Measurements from ENCODE around the gene KLHL13. TPM values are rescaled to one million over a fixed set of nuclear protein-coding genes. Genes with fewer than 3 reads are reported as not detected.

Gene KLHL13
- total RNA-seq, 1 experiment from 2014 or later = 0.82 TPM

DNA sequence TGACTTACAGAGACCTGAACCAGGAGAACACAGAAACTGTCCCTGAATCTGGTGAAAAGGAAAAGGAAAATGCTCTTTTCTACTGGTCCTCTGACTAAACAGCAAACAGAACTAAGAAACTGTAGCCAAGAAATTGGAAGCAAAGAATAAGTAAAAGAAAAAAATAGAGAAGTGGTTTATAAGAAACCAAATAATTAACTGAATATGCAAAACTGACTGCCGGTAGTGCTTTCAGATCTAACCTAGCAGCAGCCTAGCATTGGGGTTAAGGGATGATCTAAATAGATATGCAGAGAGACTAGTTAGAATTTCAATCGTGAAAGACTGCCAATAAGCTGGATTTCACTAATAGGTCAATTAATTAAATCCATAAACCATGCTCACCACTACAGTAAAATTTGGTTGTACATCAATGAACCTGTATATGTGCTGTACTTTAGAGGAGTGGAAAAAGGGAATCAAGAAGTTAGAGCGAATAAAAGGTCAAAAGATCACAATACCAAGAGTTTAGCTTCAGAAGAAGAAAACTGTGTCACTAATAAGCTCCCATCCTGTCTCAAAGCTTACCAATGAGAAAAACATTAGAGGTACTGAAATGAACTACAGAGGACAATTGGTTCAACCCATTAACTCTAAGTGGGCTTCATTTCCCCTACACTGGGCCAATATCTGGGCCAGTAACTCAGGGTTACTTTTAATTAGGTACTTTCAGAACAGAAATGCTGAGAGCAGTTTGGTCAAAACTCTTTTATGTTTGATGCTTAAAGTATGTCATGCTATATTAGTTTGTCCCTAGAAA, 53.6 kb downstream of the KLHL13 start:
- H3K27ac ChIP-seq (ENCODE audit: low read length) = no peak overlapping the region
- POLR2A ChIA-PET = no interaction called here
- no peaks in the 10 kb centered on the region for H3K4me1 ChIP-seq (ENCODE audit: control insufficient read depth, insufficient read depth, low read length)
- CTCF ChIA-PET = no interaction called here
- DNase-seq (ENCODE audit: low read depth, low spot score) (no peak), ATAC-seq (no peak)
- H3K4me3 ChIP-seq (ENCODE audit: low read depth in 2 of 2, low read length in 2 of 2) = no peak overlapping the region
- no peaks in the 10 kb centered on the region for H3K36me3 ChIP-seq (ENCODE audit: control insufficient read depth, insufficient read depth, low read length)
- TF ChIP-seq REST (IDR thresholded peaks at IDR 0.05; ENCODE audit: insufficient read depth in 1 of 2, low read depth in 2 of 2, low read length in 1 of 2) (no peak), SIN3A (IDR thresholded peaks at IDR 0.05; ENCODE audit: borderline replicate concordance, insufficient read depth, low read depth, low read length) (no peak), TCF7L2 (IDR thresholded peaks at IDR 0.05; ENCODE audit: low read depth, low read length) (no peak), POLR2AphosphoS5 (IDR thresholded peaks at IDR 0.05; ENCODE audit: low read depth, low read length) (no peak), CTCF (IDR thresholded peaks at IDR 0.05) (no peak)
- H3K9me3 ChIP-seq (ENCODE audit: control insufficient read depth, insufficient read depth, low read depth, low read length) = no peaks in the 10 kb centered on the region
- no peaks in the 10 kb centered on the region for H3K27me3 ChIP-seq (ENCODE audit: control insufficient read depth, insufficient read depth, low read length)
- in situ Hi-C loops (cut with HindIII; ENCODE audit: low pct_unique_long_range_greater_than_20kb, low sequenced_read_pairs) (no loop called here), intact Hi-C loops (cut with micrococcal nuclease; ENCODE audit: unreplicated experiment) (no loop called here)
- BruUV-seq (replicated peaks) = no TSS peak

DNA sequence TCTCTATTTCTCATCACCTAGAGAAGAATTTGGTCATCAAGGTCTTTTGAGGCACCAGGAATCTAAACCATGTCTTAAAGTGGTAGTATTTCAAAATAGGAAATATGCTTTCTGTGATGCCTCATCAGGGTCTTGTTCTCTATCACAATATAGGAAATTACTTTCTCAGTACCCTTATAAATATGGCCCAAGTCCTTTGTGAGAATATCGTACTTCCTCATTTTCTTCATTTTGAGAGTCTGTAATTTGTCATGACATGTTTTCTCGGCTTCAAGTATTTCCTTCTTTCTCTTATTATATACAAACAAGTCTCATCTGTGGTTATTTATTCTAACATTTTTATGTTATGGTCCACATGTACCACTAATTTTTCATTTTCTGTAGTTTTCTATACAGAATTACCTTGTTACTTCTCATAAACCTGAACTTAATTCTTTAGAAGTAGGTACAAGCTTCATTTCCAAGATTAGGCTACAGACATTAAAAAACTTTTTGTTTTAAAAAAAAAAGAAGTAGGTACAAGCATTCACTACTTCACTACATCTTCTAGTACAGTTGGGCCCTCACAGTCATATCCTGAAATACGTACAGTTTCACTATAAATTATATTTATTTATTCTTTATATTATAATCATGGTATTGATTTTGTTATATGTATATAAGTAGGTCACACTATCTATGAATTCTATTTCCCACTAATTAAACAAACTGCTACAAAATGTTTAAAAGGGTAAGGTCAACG, 54.4 kb downstream of the KLHL13 start:
- POLR2A ChIA-PET = no interaction called here
- no peak for TF ChIP-seq CTCF (IDR thresholded peaks at IDR 0.05)
- no peak for TF ChIP-seq SIN3A (IDR thresholded peaks at IDR 0.05; ENCODE audit: borderline replicate concordance, insufficient read depth, low read depth, low read length)
- TF ChIP-seq POLR2AphosphoS5 (IDR thresholded peaks at IDR 0.05; ENCODE audit: low read depth, low read length) = no peak
- TF ChIP-seq TCF7L2 (IDR thresholded peaks at IDR 0.05; ENCODE audit: low read depth, low read length) = no peak
- TF ChIP-seq REST (IDR thresholded peaks at IDR 0.05; ENCODE audit: insufficient read depth in 1 of 2, low read depth in 2 of 2, low read length in 1 of 2) = no peak
- Histone ChIP-seq H3K27me3 (ENCODE audit: control insufficient read depth, insufficient read depth, low read length) (no peaks in the 10 kb centered on the region), H3K4me1 (ENCODE audit: control insufficient read depth, insufficient read depth, low read length) (no peaks in the 10 kb centered on the region), H3K9me3 (ENCODE audit: control insufficient read depth, insufficient read depth, low read depth, low read length) (no peaks in the 10 kb centered on the region), H3K36me3 (ENCODE audit: control insufficient read depth, insufficient read depth, low read length) (no peaks in the 10 kb centered on the region), H3K4me3 (ENCODE audit: low read depth in 2 of 2, low read length in 2 of 2) (no peak overlapping the region), H3K27ac (ENCODE audit: low read length) (no peak overlapping the region)
- BruUV-seq (replicated peaks) = no TSS peak
- CTCF ChIA-PET = no interaction called here
- ATAC-seq = no peak
- no peak for DNase-seq (ENCODE audit: low read depth, low spot score)
- intact Hi-C loops (cut with micrococcal nuclease; ENCODE audit: unreplicated experiment) (no loop called here), in situ Hi-C loops (cut with HindIII; ENCODE audit: low pct_unique_long_range_greater_than_20kb, low sequenced_read_pairs) (no loop called here)
